ENCODE data around the gene FAM114A1.
"Not testable (repeated sequence)": the region's sequence is repeated elsewhere in the genome, so short reads cannot be mapped to it uniquely, and the experiment has no call there.

FAM114A1 gene

DNA sequence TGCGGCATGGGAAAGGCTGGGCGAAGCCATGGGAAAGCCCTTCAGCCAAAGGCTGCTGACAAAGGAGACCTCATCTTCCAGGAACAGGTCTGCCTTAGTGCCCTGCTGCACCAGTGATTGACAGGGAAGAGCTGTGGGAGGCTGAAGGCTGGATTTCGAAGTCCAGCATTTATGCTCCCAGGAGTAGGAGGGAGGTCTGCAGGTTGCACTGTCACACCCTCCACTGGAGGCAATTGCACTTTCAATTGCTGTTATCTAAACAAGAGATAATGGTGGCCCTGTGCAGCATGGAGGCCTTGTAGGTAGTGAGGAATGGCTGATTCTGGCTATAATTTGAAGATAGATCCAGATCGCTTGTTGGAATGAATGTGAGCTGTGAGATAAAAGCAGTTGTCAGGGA, 43.7 kb downstream of the FAM114A1 start:
- no peaks in the 10 kb centered on the region for H3K27me3 ChIP-seq (ENCODE audit: insufficient read depth, poor library complexity, severe bottlenecking)
- no peak overlapping the region for H3K4me3 ChIP-seq (replicated peaks; ENCODE audit: insufficient read depth, low read length)
- no peak overlapping the region for H3K27ac ChIP-seq (replicated peaks)
- TF ChIP-seq SPI1 (IDR thresholded peaks at IDR 0.05; ENCODE audit: borderline replicate concordance, low read depth) (no peak), POLR2AphosphoS5 (IDR thresholded peaks at IDR 0.05; ENCODE audit: low read depth) (no peak), GABPA (IDR thresholded peaks at IDR 0.05; ENCODE audit: low read depth) (no peak), CTCF (IDR thresholded peaks at IDR 0.05; ENCODE audit: insufficient read depth, low read length) (no peak)
- no peak for DNase-seq (ENCODE audit: low read depth in 1 of 2, low spot score in 1 of 2)

DNA sequence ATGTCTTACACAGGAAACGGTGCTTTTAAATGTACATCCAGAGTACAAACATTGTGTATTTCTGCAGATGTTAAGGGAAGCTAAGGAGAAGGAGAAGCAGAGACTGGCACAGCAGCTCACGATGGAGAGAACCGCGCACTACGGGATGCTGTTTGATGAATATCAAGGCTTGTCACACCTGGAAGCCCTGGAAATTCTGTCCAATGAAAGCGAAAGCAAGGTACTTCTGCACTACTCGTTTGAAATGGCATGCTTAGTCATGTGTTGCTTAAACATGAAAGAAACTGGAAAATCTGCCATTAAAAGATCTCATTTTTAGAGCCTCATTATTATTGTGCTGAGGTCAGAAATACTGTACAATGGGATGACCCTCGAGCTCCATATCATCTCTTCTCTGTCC, 47.2 kb downstream of the FAM114A1 start:
- Histone ChIP-seq H3K27ac (replicated peaks) (no peak overlapping the region), H3K27me3 (ENCODE audit: insufficient read depth, poor library complexity, severe bottlenecking) (no peaks in the 10 kb centered on the region), H3K4me3 (replicated peaks; ENCODE audit: insufficient read depth, low read length) (no peak overlapping the region)
- no peak for TF ChIP-seq CTCF (IDR thresholded peaks at IDR 0.05; ENCODE audit: insufficient read depth, low read length)
- no peak for TF ChIP-seq REST (IDR thresholded peaks at IDR 0.05; ENCODE audit: insufficient replicate concordance, low read depth)
- no peak for TF ChIP-seq POLR2AphosphoS5 (IDR thresholded peaks at IDR 0.05; ENCODE audit: low read depth)
- TF ChIP-seq SPI1 (IDR thresholded peaks at IDR 0.05; ENCODE audit: borderline replicate concordance, low read depth) = no peak
- no peak for TF ChIP-seq GABPA (IDR thresholded peaks at IDR 0.05; ENCODE audit: low read depth)
- DNase-seq (ENCODE audit: low read depth in 1 of 2, low spot score in 1 of 2) = no peak

- not testable (repeated sequence) for H3K4me3 ChIP-seq (replicated peaks; ENCODE audit: insufficient read depth, low read length); H3K27me3 ChIP-seq (ENCODE audit: insufficient read depth, poor library complexity, severe bottlenecking); DNase-seq (ENCODE audit: low read depth in 1 of 2, low spot score in 1 of 2); H3K27ac ChIP-seq (replicated peaks)
Measured at GRCh38 chr4:38916267-38916666, 48.7 kb downstream of the FAM114A1 start.

GRCh38 chr4:38917481-38918025, 49.9 kb downstream of the FAM114A1 start:
- no peak overlapping the region for H3K27ac ChIP-seq (replicated peaks)
- no peak overlapping the region for H3K4me3 ChIP-seq (replicated peaks; ENCODE audit: insufficient read depth, low read length)
- DNase-seq (ENCODE audit: low read depth in 1 of 2, low spot score in 1 of 2) = no peak
- TF ChIP-seq POLR2AphosphoS5 (IDR thresholded peaks at IDR 0.05; ENCODE audit: low read depth) (no peak), SPI1 (IDR thresholded peaks at IDR 0.05; ENCODE audit: borderline replicate concordance, low read depth) (no peak), CTCF (IDR thresholded peaks at IDR 0.05; ENCODE audit: insufficient read depth, low read length) (no peak), REST (IDR thresholded peaks at IDR 0.05; ENCODE audit: insufficient replicate concordance, low read depth) (no peak), GABPA (IDR thresholded peaks at IDR 0.05; ENCODE audit: low read depth) (no peak)
- H3K27me3 ChIP-seq (ENCODE audit: insufficient read depth, poor library complexity, severe bottlenecking) = no peaks in the 10 kb centered on the region
